Measurements from ENCODE around the gene GJD2. TPM values are rescaled to one million over a fixed set of nuclear protein-coding genes. Genes with fewer than 3 reads are reported as not detected.

Gene GJD2
- total RNA-seq, 1 experiment from 2014 or later = not detected

DNA sequence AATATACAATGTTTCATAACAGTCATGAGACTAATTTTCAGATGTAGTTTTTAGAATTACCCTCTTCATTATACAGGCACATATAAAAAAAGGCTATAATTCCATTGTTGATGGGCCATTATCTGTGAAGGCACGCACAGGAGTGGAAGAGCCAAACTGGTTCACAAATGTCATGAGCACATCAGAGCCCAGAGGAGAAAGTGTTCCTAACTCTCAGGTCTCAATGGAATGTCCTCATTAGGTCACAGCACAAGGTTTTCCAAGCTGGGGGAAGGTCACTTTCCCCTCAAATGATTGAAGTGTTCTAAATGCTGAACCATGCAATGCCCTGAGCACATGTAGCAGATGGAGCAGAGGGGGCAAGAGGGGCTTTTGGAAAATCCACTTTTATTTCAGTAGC, 41.2 kb downstream of the GJD2 start:
- Histone ChIP-seq H2BK20ac (ENCODE audit: low read depth, low read length, poor library complexity, severe bottlenecking) (no peak overlapping the region), H2BK120ac (ENCODE audit: low read depth, low read length, poor library complexity, severe bottlenecking) (no peak overlapping the region)

More for the DNA sequence above, 41.2 kb downstream of the GJD2 start:
- H3K23me2 ChIP-seq (ENCODE audit: insufficient read length, low read depth, low read length, poor library complexity, severe bottlenecking) = no peaks in the 10 kb centered on the region
- Mint-ChIP-seq H3K27me3 (ENCODE audit: low read depth) (peaks cover 6% of the 10 kb centered on the region), H3K4me3 (no peak overlapping the region), H3K9me3 (no peaks in the 10 kb centered on the region), H3K4me1 (peaks cover under 1% of the 10 kb centered on the region in 2 experiments; a peak in 3 of 4 replicates), H3K36me3 (ENCODE audit: insufficient read depth in 1 of 3, low read depth in 3 of 3) (no peaks in the 10 kb centered on the region), H3K27ac (no peak overlapping the region)
- WGBS (ENCODE audit: extremely low coverage, insufficient read length, low lambda C conversion rate) = no CpG with 5 or more reads among the region's 1 CpG
- no peaks in the 10 kb centered on the region; the same call in 1 of the 2 replicates for H3K27me3 ChIP-seq (ENCODE audit: insufficient read depth, low read length)
- no peak overlapping the region for H3T11ph ChIP-seq (ENCODE audit: low read length)
- H2AFZ ChIP-seq (ENCODE audit: low read length) = no peak overlapping the region
- no peak overlapping the region for H2BK15ac ChIP-seq (ENCODE audit: low read depth, low read length)
- no peak overlapping the region for H3K14ac ChIP-seq (ENCODE audit: insufficient read depth, low read length)
- no peak overlapping the region for H2BK5ac ChIP-seq (ENCODE audit: insufficient read length, low read length)
- no peak overlapping the region for H4K91ac ChIP-seq (ENCODE audit: insufficient read length, low read depth, low read length)
- H4K20me1 ChIP-seq (ENCODE audit: control insufficient read depth, insufficient read depth, insufficient read length) = no peaks in the 10 kb centered on the region
- no peak overlapping the region for H3K23ac ChIP-seq (ENCODE audit: insufficient read length, low read depth, low read length)
- no peak overlapping the region for H3K18ac ChIP-seq (ENCODE audit: insufficient read length, low read depth, low read length)
- no peaks in the 10 kb centered on the region for H3K79me1 ChIP-seq (ENCODE audit: insufficient read depth, low read depth, low read length, poor library complexity, severe bottlenecking)
- H4K8ac ChIP-seq (replicated peaks; ENCODE audit: insufficient read length, low read depth, low read length) = no peak overlapping the region
- H3K9me3 ChIP-seq (ENCODE audit: control insufficient read depth, low read depth, low read length) = no peaks in the 10 kb centered on the region
- no peak overlapping the region for H3K56ac ChIP-seq (ENCODE audit: insufficient read length, low read depth, low read length)
- no peak overlapping the region for H3K9ac ChIP-seq (ENCODE audit: extremely low read depth, insufficient read length, low read length)
- no peak overlapping the region for H4K5ac ChIP-seq (ENCODE audit: insufficient read length, low read depth, low read length)
- TF ChIP-seq, protein P1, sequence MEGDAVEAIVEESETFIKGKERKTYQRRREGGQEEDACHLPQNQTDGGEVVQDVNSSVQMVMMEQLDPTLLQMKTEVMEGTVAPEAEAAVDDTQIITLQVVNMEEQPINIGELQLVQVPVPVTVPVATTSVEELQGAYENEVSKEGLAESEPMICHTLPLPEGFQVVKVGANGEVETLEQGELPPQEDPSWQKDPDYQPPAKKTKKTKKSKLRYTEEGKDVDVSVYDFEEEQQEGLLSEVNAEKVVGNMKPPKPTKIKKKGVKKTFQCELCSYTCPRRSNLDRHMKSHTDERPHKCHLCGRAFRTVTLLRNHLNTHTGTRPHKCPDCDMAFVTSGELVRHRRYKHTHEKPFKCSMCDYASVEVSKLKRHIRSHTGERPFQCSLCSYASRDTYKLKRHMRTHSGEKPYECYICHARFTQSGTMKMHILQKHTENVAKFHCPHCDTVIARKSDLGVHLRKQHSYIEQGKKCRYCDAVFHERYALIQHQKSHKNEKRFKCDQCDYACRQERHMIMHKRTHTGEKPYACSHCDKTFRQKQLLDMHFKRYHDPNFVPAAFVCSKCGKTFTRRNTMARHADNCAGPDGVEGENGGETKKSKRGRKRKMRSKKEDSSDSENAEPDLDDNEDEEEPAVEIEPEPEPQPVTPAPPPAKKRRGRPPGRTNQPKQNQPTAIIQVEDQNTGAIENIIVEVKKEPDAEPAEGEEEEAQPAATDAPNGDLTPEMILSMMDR (conservative IDR thresholded peaks at IDR 0.05) = no peak
- no peaks in the 10 kb centered on the region for H3K4me1 ChIP-seq (ENCODE audit: insufficient read depth, low read length)
- no peak overlapping the region for H3K4ac ChIP-seq (ENCODE audit: low read depth, low read length)
- no peak overlapping the region for H3K27ac ChIP-seq (ENCODE audit: insufficient read length, low read depth, low read length)
- no peak overlapping the region for H2BK12ac ChIP-seq (ENCODE audit: insufficient read length, low read depth, low read length)
- no peak overlapping the region for H3K4me2 ChIP-seq (ENCODE audit: insufficient read depth, insufficient read length, low read length)
- DNase-seq = no peak
- H2AK5ac ChIP-seq (ENCODE audit: insufficient read length, low read length) = no peak overlapping the region
- no peaks in the 10 kb centered on the region for H3K79me2 ChIP-seq (ENCODE audit: insufficient read depth, low read length)
